ENCODE data around the gene TMEM132E.

DNA sequence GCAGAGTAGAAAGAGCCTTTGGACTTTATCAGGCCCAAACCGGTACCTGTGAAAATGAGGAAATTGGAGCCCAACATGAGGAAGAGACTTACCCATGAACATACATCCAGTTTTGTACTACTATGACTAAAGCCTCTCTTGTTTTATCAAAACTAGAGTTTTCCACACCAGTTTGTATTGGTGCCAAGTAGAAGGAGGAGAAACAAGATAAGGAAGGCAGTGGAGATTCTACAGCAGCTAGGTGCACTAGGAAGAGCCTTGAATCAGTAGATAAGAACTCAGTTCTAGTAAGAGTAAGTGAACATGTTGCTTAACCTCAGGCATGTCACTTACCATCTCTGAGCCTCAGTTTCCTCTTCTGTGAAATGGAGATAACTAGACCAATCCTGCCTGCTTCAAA is 13.7 kb upstream of the TMEM132E start:
- TF ChIP-seq CBX8 (IDR thresholded peaks at IDR 0.05) (no peak), JUN (IDR thresholded peaks at IDR 0.05) (no peak), PHF8 (IDR thresholded peaks at IDR 0.05; ENCODE audit: borderline replicate concordance, low read depth) (no peak), RCOR1 (IDR thresholded peaks at IDR 0.05; ENCODE audit: low read depth, low read length) (no peak), ZNF302 (CRISPR knock-in tag; IDR thresholded peaks at IDR 0.05) (no peak), MAFK (IDR thresholded peaks at IDR 0.05; ENCODE audit: partially characterized antibody) (no peak), POLR2A (IDR thresholded peaks at IDR 0.05; ENCODE audit: low read length) (no peak)
- TF ChIP-seq, protein P1, sequence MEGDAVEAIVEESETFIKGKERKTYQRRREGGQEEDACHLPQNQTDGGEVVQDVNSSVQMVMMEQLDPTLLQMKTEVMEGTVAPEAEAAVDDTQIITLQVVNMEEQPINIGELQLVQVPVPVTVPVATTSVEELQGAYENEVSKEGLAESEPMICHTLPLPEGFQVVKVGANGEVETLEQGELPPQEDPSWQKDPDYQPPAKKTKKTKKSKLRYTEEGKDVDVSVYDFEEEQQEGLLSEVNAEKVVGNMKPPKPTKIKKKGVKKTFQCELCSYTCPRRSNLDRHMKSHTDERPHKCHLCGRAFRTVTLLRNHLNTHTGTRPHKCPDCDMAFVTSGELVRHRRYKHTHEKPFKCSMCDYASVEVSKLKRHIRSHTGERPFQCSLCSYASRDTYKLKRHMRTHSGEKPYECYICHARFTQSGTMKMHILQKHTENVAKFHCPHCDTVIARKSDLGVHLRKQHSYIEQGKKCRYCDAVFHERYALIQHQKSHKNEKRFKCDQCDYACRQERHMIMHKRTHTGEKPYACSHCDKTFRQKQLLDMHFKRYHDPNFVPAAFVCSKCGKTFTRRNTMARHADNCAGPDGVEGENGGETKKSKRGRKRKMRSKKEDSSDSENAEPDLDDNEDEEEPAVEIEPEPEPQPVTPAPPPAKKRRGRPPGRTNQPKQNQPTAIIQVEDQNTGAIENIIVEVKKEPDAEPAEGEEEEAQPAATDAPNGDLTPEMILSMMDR (IDR thresholded peaks at IDR 0.05) = no peak
- TF ChIP-seq, protein P2, sequence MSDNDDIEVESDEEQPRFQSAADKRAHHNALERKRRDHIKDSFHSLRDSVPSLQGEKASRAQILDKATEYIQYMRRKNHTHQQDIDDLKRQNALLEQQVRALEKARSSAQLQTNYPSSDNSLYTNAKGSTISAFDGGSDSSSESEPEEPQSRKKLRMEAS (IDR thresholded peaks at IDR 0.05) = no peak
